ENCODE results near the gene VHLL. TPM values are rescaled to one million over a fixed set of nuclear protein-coding genes. Genes with fewer than 3 reads are reported as not detected.
A peak's percentile ranks its signal among the peaks of the same experiment; 100 is the strongest.

Gene VHLL
- total and polyA plus RNA-seq, 2 of the 13 experiments (the other 11 are each of a cell fraction or from before 2014, with no cell fraction given): 0.24 TPM; not detected in 1

DNA sequence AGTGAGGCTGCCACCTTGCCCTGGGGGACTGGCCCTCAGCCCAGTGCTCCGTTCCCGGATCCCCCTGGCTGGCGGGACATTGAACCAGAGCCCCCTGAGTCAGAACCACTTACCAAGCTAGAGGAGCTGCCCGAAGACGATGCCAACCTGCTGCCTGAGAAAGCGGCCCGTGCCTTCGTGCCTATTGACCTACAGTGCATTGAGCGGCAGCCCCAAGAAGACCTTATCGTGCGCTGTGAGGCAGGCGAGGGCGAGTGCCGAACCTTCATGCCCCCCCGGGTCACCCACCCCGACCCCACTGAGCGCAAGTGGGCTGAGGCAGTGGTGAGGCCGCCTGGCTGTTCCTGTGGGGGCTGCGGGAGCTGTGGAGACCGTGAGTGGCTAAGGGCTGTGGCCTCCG, 13.7 kb downstream of the VHLL start:
- intact Hi-C loops (cut with micrococcal nuclease; ENCODE audit: unreplicated experiment): no loop called here
- POLR2A ChIA-PET: interaction anchor here (0.7 to 7.1 kb wide), 2 partner anchors 9 to 13 kb away, joined by 3 to 115 read pairs; partner anchors contain the start of genes GLMP and VHLL

GRCh38 chr1:156284757-156285156, 14.3 kb downstream of the VHLL start:
- Histone ChIP-seq H3K9ac (ENCODE audit: insufficient read depth, low read depth, low read length) (no peak overlapping the region), H3K79me2 (ENCODE audit: insufficient read depth, low read length) (peaks cover 36% of the 10 kb centered on the region), H3K27ac (ENCODE audit: extremely low read length, insufficient read depth, low read length) (no peak overlapping the region), H3K27me3 (ENCODE audit: control insufficient read depth in 1 of 2, insufficient read depth in 2 of 2, low read length in 2 of 2) (no peaks in the 10 kb centered on the region; a peak in 1 of 5 replicates), H2AFZ (ENCODE audit: low read length) (no peak overlapping the region), H3K9me3 (ENCODE audit: low read length) (no peaks in the 10 kb centered on the region), H3K4me2 (ENCODE audit: low read depth, low read length) (no peak overlapping the region), H3K4me1 (ENCODE audit: insufficient read depth, low read length) (peaks cover 32% of the 10 kb centered on the region), H4K20me1 (ENCODE audit: insufficient read depth, low read length) (peaks cover 14% of the 10 kb centered on the region), H3K36me3 (replicated peaks in 1 of 2; ENCODE audit: control insufficient read depth in 1 of 2, insufficient read depth in 2 of 2, low read length in 2 of 2) (peaks cover 3 to 9% of the 10 kb centered on the region in 2 experiments; a peak in 4 of 5 replicates), H3K4me3 (replicated peaks in 1 of 3; ENCODE audit: insufficient read depth in 1 of 3, low read depth in 2 of 3, low read length in 3 of 3) (no peak overlapping the region)
- ATAC-seq (no peak), DNase-seq (ENCODE audit: low spot score) (no peak), FAIRE-seq (no peak)
- CTCF ChIA-PET (ENCODE audit: low intra/inter-chr PET ratio, low total read pairs): no interaction called here
- POLR2A ChIA-PET: interaction anchor here (7.1 kb wide), 1 partner anchor 10 kb away, joined by 115 read pairs; the partner anchor contains the start of genes GLMP and VHLL
- no peak for TF ChIP-seq RFX3 (CRISPR knock-in tag; IDR thresholded peaks at IDR 0.05)
- 0 out of 4 replicates have a peak, but pooled peaks of 1 of the 2 experiments have one; percentile 19 for TF ChIP-seq POLR2A (IDR thresholded peaks at IDR 0.05; ENCODE audit: insufficient read depth in 1 of 2, low read depth in 2 of 2, low read length in 2 of 2)
- intact Hi-C loops (cut with micrococcal nuclease; ENCODE audit: unreplicated experiment) (no loop called here), in situ Hi-C loops (cut with HindIII; ENCODE audit: extremely low pct_ligation_motif_present, low pct_unique_long_range_greater_than_20kb) (no loop called here)
- no TSS peak for BruUV-seq (replicated peaks)
- 84% methylated on average over 4 of the region's 4 CpGs for WGBS (ENCODE audit: low lambda C conversion rate)

More for the DNA sequence above, 13.7 kb downstream of the VHLL start:
- Histone ChIP-seq H3K36me3 (replicated peaks in 1 of 2; ENCODE audit: control insufficient read depth in 1 of 2, insufficient read depth in 2 of 2, low read length in 2 of 2) (peaks cover 2 to 3% of the 10 kb centered on the region in 2 experiments; a peak in 2 of 5 replicates), H3K79me2 (ENCODE audit: insufficient read depth, low read length) (peaks cover 29% of the 10 kb centered on the region), H3K4me1 (ENCODE audit: insufficient read depth, low read length) (peaks cover 25% of the 10 kb centered on the region), H3K4me3 (replicated peaks in 1 of 3; ENCODE audit: insufficient read depth in 1 of 3, low read depth in 2 of 3, low read length in 3 of 3) (no peak overlapping the region), H3K9ac (ENCODE audit: insufficient read depth, low read depth, low read length) (no peak overlapping the region), H3K27me3 (ENCODE audit: control insufficient read depth in 1 of 2, insufficient read depth in 2 of 2, low read length in 2 of 2) (no peaks in the 10 kb centered on the region; a peak in 1 of 5 replicates), H4K20me1 (ENCODE audit: insufficient read depth, low read length) (peaks cover 11% of the 10 kb centered on the region), H3K4me2 (ENCODE audit: low read depth, low read length) (no peak overlapping the region), H2AFZ (ENCODE audit: low read length) (no peak overlapping the region), H3K9me3 (ENCODE audit: low read length) (no peaks in the 10 kb centered on the region), H3K27ac (ENCODE audit: extremely low read length, insufficient read depth, low read length) (no peak overlapping the region)
- CTCF ChIA-PET (ENCODE audit: low intra/inter-chr PET ratio, low total read pairs): no interaction called here
- 100% methylated on average over 3 of the region's 21 CpGs for WGBS (ENCODE audit: low lambda C conversion rate)
- in situ Hi-C loops (cut with HindIII; ENCODE audit: extremely low pct_ligation_motif_present, low pct_unique_long_range_greater_than_20kb): no loop called here
- no peak for DNase-seq (ENCODE audit: low spot score)
- no peak for ATAC-seq
- no peak for FAIRE-seq
- TF ChIP-seq RBFOX2 (IDR thresholded peaks at IDR 0.05; ENCODE audit: low read depth, low read length) (0 out of 2 replicates have a peak, but pooled peaks have one; percentile 17), AGO2 (optimal IDR thresholded peaks at IDR 0.05; ENCODE audit: low read depth, low read length) (peak; percentile 49), ETV5 (CRISPR knock-in tag; IDR thresholded peaks at IDR 0.05; ENCODE audit: borderline replicate concordance) (no peak)
- no TSS peak for BruUV-seq (replicated peaks)
